ENCODE measurements around the gene HMG20B. TPM values are rescaled to one million over a fixed set of nuclear protein-coding genes. Genes with fewer than 3 reads are reported as not detected.

HMG20B gene
- total and polyA plus RNA-seq, 2 of the 8 experiments (the other 6 are each of a cell fraction or from before 2014, with no cell fraction given) = 42.9 to 74.2 TPM

- TF ChIP-seq SIRT6 (IDR thresholded peaks at IDR 0.05; ENCODE audit: low read length) (no peak), CBX8 (IDR thresholded peaks at IDR 0.05; ENCODE audit: borderline replicate concordance, low read depth, low read length) (no peak), TAF7 (optimal IDR thresholded peaks at IDR 0.05; ENCODE audit: borderline replicate concordance, low read depth, low read length) (no peak), MAX (IDR thresholded peaks at IDR 0.05) (no peak)
Observed at GRCh38 chr19:3606690-3607289, 34.0 kb downstream of the HMG20B start, which contains the start of gene TBXA2R (continued).
